Activated naive CD4-positive, alpha-beta T cell (primary cell): ENCODE data around the gene ASXL1.
"Not testable (repeated sequence)": the region's sequence is repeated elsewhere in the genome, so short reads cannot be mapped to it uniquely, and the experiment has no call there.

Experiments
- DNase-seq, 4 experiments: peaks; one replicate each; lab custom pipeline; 2025; lab: John Stamatoyannopoulos, UW

ASXL1 gene

GRCh38 chr20:32357869-32358631, at the start of gene ASXL1:
ASXL1 (plus strand) TSS chr20:32358331; CDS start chr20:32358776, 445 bp downstream.
- peak; percentile 83 to 92 (median 90) for DNase-seq

GRCh38 chr20:32312718-32313424, 45.3 kb upstream of the ASXL1 start:
- no peak for DNase-seq

DNA sequence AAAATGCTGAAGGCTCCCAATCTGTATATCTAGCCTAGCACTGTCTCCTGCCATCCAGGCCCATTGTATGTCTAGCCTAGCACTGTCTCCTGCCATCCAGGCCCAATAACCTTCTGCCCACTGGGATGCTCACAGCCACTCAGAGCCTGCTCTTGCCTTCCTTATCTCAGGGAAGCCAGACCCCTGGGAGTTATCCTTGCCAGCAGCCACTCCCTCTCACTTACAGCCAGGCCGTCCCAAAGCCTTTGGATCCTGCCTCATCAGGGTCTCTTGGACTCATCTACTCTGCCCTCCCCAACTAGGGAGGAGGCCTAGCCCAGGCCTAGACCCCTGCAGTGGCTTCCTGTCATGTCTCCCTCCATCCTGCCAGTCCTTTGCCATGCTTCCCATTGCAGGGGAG, 43.4 kb upstream of the ASXL1 start:
- no peak for DNase-seq

- DNase-seq: no peak
Measured at GRCh38 chr20:32315399-32315798, 42.7 kb upstream of the ASXL1 start.

DNA sequence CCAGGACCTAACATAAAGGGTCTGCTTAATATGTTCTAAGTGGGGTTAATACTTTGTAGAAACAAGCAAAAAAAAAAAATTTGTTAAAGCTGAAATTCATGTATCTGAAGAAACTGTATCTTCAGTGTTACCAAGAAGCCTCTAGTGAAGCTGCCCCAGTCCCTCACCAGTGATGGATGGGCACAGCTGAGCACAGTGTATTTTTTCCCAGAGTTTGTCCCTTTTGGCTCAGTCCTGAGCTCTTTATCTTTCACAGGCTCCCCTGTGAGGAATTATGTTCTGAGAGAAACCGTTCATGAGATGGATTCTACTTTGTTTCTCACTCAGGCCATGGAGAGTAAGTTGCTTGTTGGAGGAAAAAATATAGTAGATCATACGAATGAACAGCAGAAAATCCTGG, 42.2 kb upstream of the ASXL1 start:
- DNase-seq: no peak

DNA sequence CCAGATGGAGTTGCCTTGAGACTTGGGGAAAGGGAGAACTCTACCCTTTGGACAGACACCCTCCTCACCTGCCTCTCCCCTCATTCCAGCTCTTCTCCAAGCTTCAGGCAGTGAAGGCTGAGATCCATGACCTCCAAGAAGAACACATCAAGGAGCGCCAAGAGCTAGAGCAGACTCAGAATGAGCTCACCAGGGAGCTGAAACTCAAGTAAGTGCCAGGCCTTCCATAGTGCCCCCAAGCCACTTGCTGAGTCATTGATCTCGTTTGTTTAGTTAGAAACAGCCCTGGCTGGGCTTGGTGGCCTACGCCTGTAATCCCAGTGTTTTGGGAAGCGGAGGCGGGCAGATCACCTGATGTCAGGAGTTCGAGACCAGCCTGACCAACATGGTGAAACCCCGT, 41.5 kb upstream of the ASXL1 start:
- no peak for DNase-seq

DNA sequence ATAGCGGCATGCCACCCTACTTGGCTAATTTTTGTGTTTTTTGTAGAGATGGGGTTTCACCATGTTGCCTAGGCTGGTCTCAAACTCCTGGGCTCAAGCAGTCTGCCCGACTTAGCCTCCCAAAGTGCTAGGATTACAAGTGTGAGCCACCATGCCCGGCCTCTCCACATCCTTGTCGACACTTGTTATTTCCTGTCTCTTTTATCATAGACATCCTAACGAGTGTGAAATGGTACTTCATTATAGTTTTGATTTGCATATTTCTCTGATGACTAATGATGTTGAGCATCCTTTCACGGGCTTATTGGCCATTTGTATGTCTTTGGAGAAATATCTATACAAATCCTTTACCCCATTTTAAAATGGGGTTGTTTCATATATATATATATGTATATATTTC, 39.0 kb upstream of the ASXL1 start:
- DNase-seq: no peak

GRCh38 chr20:32320305-32320704, 37.8 kb upstream of the ASXL1 start:
- no peak for DNase-seq

- no peak for DNase-seq
Measured at GRCh38 chr20:32321390-32321789, 36.7 kb upstream of the ASXL1 start.

DNA sequence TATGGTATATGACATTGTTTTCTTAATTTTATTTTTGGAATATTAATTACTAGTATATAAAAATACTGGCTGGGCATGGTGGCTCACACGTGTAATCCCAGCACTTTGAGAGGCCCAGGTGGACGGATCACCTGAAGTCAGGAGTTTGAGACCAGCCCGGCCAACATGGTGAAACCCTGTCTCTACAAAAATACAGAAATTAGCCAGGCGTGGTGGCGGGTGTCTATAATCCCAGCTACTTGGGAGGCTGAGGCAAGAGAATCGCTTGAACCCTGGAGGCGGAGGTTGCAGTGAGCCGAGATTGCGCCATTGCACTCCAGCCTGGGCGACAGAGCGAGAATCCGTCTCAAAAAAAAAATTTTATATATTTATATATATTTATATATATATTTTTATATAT, 35.9 kb upstream of the ASXL1 start:
- DNase-seq: not testable (repeated sequence)

DNA sequence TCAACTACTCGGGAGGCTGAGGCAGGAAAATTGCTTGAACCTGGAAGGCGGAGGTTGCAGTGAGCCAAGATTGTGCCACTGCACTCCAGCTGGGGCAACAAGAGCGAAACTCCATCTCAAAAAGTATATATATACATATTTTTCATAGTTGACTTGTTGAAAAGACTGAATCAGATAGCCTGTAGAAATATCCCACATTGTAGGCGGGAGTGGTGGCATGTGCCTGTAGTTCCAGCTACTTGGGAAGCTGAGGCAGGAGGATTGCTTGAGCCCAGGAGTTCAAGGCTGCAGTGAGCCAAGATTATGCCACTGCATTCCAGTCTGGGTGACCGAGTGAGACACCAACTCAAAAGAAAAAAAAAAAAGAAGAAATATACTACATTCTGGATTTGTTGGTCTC, 34.4 kb upstream of the ASXL1 start:
- not testable (repeated sequence) for DNase-seq

DNA sequence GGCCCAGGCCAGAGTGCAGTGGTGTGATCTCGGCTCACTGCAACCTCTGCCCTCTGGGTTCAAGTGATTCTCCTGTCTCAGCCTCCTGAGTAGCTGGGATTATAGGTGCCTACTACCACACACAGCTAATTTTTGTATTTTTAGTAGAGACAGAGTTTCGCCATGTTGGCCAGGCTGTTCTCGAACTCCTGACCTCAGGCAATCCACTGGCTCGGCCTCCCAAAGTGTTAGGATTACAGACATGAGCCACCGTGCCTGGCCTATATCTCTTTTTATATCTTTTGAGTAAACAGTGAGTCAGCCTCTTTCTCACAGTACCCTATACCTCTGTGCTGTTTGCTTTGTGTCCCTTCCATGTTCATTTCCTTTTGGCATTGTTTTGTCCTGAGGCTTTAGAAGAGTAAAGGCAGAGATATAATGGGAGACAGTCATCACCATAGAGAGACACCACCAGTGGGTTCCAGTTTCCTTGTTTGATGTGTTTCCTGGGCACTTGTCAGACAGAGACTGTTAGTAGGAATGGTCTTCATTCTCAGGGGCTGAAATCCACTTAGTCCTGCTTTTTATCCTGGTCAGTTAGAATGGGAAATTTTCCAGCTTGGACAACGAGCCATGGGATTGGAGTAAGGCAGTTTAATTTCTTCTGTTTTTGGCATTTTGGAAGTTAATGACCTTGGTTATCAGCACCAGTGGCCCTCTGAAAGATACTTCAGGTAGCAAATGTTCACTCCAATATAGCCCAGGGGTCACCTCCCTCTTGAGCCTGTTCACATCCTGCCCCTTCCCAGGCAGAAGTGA, 32.2 kb upstream of the ASXL1 start:
- no peak for DNase-seq

- no peak for DNase-seq
Measured at GRCh38 chr20:32326504-32326845, 31.7 kb upstream of the ASXL1 start.

DNA sequence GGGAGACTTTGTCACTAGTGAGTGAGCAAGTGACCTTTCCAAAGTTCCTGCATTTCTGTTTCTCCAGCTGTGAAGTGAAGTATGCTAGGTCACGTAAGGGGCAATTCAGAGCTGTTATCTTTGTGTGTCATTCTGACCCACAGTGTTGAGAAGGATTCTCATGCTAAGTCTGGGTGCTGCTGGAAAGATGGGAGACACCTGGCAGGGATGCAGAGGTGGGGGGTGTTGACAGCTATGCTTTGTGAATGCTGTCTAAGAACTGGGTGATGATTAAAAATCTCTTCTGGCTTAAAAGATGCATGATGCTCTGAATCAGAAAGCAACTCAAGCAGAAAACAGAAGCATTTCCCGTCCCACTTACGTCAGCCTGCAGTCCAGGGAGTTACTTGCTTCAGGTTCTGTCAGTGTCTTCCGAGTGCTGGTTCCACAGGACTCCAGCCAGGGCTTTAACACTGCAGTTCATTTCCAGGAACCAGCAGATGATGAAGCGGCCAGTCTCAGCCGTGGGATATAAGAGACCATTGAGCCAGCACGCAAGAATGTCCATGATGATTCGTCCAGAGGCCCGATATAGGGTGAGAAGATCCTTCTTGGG, 30.9 kb upstream of the ASXL1 start:
- no peak for DNase-seq

DNA sequence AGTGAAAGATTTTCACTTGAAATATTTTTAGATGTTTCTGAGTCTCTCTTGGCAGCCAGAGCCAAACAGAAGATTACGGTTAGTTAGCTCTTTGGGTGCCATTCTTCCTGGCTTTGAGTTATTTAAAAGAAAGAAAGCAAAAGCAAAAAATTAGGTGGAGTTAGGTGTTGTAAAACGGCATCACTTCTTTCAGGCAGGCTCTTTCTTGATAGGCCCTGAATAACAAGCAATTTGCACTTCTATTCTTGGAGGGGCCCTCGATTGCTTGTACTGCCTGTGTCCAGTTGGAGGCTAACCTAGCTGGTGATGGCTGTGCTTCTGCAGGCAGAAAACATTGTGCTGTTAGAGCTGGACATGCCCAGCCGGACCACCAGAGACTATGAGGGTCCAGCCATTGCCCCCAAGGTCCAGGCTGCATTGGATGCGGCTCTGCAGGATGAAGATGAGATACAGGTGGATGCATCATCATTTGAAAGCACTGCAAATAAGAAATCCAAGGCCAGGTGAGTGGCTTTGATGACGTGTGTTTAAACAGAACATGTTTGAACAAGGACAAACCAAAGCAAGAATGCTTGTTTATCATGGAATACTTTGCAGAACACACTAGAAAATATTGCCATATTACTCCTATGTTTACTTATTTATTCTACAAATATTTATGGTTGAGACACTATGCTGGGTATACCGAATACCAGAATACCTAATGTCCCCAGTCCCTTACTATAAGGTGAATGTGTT, 28.1 kb upstream of the ASXL1 start:
- DNase-seq: no peak

GRCh38 chr20:32330555-32330897, 27.6 kb upstream of the ASXL1 start:
- DNase-seq: no peak

DNA sequence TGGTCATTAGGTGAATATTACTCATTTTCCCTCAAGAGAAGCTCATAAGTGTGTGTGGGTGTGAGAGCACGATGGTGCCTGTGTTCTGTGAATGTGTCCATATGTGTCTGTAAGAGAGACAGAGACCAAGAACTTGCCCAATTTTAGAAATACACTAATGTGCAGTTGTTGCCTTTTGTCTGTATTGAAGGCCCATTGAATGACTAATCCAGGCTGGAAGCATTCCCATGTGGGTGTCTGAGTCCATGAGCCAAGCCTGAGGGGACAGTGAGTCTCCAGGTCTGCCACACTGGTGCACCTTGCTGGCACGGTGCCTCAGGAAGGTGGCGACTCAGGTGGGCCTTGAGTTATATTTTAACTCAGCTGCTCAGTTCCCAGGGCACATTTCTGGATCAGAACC, 25.5 kb upstream of the ASXL1 start:
- DNase-seq: no peak

- no peak for DNase-seq
Measured at GRCh38 chr20:32333181-32333987, 24.7 kb upstream of the ASXL1 start.

DNA sequence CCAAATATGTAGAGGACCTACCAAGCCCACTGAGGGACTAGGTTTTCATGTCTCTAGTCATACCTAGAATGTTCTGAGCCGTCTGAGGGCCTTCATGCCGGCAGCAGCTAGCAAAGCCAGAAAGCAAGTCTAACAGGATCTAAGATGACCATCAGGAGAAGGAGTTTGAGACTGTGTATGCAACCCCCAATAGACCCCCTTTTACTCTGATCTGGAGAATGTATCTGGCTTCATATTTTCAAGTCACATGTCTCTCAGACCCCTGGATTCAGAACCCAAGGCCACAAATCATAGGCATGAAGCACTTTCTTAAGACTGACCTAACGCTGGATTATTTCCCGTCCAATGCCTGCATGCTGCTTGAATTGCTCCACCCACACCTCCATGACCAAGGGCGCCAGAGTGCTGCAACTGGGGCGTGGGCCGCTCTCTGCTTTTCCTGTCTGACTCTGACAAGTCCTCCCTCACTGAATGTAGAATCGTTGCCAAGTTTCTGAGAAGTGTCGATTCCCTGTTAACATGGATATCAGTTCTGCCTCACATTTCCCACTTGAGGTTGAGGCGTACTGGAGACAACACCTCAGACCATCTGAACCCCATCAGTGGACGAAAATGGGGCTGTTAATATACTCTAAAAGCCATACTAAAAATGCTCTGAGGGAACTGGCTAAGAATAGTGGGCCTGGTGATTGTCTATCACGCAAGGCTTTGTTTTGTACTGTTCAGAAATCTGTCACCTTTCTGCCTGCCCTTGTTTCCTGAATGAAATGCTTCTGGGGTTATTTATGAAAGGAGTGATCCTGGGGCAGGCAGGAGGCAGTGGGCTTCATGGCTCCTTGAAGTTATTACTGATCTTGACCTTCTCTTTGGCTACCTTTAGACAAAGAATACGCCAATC, 23.9 kb upstream of the ASXL1 start:
- no peak for DNase-seq

DNA sequence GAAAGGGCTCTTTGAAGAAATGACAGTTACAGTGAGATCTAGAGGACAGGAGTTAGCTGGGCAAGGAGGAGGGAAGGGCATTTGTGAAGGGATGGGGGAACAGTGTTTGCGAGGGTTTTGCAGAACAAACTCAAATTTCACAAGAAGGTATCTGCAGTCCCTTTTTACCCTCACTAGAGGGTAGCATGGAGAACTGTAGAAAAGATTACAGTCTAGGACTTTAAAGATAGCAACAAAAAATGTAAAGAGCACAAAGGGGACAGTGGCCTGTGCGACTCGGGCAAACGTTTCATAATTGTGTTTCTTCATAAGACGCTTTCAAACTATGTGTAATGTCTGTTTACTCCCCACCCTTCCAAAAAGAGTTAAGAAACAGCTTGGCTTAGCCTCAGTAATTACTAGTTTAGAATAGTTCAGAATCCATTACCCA, 21.2 kb upstream of the ASXL1 start:
- no peak for DNase-seq
